ENCODE results near the gene ZNF335.

The ZNF335 gene

DNA sequence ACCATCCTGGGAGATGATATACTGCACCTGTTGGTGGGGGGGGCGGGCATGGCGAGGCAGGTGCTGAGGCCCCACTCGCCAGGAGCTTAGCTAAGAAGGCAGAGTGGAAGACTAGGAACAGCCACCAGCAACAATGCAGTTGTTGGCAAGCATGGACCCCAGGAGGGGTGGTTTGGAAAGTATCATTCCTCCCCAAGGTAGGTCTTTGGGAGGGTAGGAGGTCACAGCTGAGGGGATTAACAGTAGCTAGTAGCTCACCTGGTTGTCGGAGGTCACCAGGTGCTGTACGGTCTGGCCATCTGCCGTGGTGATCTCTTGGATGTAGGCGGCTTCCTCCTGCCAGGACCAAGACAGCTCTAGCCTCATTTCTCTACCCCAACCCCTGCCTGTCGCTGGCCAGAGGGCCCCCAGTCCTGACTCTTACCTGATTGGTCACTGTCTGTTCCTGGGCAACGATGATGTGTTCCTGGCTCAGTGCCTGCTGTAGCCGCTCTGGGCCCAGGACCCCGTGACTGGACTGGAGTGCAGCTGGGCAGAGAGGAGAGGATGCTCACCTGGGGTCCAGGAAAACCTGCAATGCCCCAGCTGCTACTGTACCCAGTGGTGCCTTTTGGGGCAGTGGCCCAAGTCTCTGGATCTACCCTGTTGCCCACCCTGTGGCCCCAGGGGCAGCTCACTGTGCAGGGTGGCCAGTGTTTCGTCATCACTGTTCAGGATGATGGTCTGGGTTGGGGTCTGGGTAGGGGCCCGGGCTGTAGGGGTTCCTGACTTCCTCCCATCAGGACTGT, 22.3 kb downstream of the ZNF335 start:
- DNase-seq, result no peak

DNA sequence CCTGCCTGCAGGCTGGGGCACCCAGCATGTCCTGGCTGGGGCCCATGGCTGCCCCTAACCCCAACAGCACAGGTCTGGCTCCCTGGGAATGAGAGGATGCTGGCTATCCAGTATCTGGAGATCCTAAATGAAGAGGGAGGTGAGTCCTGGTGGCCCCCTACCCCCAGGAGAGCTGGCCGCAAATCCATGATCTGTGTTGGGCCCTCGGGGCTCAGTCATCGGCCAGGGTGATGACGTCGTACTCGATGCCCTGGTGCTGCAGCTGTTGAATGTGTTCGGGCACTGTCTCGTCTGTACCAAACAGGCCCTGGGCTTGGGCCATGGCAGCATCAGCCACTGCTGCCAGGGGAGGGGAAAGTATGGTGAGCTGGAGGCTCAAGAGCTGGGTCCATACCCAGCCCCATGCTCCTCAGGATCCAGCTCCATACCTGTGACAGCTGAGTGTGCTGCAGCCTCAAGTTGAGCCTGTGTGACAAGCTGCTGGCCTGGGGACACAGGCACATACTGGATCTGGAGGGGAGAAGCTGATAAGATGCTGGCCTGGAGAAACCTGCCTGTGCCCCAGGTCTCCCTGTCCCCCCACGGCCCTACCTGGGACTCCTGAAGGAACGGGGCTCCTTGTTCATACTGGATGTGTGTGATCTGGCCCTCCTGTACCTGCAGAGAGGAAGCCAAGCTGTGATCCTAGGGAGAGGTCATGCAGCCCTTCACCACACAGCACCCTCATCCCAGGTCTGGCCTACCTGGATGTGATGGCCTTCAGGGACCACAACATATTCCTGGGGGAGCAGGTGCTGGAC, 23.1 kb downstream of the ZNF335 start:
- no peak for DNase-seq

DNA sequence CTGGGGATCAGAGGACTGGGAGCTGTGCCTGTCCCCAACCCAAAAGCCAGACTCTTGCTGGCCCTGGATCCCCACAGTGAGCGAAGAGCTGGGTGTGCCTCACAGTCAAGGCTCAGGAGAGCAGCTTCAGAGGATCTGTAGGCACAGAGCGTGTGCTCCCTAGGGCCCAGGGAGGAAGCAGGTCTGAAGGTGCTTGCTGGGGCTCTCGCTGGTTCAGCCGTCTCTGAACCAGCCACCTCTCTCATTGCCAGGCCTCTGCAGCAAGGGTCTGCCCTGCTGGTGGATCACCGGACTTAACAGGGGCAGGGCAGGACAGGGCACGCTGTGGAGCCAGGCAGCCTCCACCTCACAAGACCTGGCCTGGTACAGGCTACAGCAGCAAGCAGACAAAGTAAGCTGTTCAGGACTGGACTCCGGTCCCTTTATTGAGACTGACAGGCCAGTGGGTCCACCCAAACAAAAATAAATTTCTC, 23.7 kb downstream of the ZNF335 start:
- DNase-seq, result no peak

DNA sequence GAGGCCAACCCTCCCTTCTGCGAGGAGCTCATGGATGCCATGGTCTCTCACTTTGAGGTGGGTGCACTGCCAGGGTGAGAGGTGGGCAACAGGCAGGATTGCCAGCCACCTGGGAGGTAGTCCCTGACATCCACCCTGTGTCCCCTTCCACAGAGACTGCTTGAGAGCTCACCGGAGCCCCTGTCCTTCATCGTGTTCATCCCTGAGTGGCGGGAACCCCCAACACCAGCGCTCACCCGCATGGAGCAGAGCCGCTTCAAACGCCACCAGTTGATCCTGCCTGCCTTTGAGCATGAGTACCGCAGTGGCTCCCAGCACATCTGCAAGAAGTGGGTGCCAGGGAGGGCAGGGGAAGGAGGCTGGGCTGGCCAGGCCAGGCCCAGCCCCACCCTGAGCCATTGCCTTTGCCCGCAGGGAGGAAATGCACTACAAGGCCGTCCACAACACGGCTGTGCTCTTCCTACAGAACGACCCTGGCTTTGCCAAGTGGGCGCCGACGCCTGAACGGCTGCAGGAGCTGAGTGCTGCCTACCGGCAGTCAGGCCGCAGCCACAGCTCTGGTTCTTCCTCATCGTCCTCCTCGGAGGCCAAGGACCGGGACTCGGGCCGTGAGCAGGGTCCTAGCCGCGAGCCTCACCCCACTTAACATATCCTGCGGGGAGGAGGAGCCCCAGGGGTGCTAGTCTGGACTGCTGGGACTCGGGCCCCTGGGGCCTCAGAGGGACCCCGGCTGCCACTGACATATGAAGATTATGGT, 24.7 kb downstream of the ZNF335 start:
- DNase-seq, result no peak

DNA sequence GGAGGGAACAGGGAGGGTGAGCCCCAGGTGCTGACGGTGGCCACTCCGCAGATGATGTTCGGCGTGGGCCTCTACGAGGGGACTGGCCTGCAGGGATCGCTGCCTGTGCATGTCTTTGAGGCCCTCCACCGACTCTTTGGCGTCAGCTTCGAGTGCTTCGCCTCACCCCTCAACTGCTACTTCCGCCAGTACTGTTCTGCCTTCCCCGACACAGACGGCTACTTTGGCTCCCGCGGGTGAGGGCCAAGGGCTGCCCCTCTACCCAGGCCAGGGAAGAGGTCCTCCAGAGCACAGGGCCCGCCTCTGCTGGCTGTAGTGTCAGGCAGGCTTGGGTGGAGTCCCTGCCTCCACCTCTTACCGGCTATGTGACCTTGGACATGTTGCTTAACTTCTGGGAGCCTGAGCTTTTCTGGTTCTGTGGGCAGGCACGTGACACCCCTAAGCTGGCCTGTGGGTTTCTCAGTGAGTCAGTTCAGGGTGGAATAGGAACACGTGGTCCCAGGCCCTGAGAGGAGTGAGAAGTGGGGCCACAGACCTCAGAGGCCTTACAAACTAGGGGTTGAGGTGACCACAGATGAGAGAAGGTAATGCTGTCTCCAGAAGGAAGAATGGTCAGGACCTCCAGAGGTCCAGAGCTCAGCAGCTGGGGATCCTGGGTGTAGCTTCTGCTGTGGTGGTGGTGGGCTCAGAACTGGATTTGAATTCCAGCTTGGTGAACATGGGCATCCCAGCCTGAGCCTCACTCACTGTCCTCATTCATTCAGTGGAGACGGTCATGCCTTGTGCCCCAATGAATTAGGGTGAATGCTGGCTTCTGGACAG, 25.6 kb downstream of the ZNF335 start:
- no peak for DNase-seq

DNA sequence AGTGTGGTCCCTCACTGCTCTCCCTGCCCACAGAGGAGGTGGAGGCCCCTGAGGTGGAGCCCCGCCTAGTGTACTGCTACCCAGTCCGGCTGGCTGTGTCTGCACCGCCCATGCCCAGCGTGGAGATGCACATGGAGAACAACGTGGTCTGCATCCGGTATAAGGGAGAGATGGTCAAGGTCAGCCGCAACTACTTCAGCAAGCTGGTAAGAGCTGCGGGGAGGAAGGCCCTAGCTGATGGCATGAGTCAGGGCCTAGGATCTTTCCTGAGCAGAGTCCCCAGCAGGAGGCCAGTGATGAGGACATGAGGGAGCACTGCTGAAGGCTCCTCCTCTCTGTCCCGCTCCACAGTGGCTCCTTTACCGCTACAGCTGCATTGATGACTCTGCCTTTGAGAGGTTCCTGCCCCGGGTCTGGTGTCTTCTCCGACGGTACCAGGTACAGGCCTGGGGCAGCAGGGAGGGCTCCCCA, 26.3 kb downstream of the ZNF335 start:
- no peak for DNase-seq

DNA sequence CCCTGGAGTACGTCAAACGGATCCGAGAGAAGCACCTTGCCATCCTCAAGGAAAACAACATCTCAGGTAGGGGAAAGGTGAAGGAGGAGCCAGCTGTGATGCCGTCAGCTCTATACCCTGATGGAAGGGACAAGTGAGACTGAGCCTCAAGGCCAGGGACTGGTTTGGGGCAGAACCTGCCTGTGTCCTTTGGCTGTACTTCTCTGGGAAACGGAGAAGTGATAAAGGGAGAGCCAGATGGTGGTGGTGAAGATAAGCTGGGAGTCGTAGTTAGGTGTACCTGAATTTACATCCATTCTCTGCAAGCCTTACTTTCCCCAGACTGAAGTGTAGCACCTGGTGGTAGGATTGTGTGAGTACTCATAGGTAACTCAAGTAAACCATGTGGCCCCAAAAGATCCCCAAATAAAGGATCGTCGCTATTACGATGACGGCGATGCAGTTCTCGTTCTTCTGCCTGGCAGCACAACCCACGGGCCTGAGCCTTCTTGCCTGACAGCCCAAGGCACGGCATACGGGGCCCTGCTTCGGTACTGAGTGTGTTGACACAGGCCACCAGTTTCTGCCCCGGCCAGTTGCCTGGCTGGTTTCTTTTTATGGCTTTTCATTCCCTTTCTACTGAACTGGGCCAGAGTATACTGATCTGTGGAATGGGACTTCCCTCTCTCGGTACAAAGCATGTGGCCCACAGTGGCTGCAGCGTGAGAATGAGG, 26.9 kb downstream of the ZNF335 start:
- DNase-seq, result no peak

DNA sequence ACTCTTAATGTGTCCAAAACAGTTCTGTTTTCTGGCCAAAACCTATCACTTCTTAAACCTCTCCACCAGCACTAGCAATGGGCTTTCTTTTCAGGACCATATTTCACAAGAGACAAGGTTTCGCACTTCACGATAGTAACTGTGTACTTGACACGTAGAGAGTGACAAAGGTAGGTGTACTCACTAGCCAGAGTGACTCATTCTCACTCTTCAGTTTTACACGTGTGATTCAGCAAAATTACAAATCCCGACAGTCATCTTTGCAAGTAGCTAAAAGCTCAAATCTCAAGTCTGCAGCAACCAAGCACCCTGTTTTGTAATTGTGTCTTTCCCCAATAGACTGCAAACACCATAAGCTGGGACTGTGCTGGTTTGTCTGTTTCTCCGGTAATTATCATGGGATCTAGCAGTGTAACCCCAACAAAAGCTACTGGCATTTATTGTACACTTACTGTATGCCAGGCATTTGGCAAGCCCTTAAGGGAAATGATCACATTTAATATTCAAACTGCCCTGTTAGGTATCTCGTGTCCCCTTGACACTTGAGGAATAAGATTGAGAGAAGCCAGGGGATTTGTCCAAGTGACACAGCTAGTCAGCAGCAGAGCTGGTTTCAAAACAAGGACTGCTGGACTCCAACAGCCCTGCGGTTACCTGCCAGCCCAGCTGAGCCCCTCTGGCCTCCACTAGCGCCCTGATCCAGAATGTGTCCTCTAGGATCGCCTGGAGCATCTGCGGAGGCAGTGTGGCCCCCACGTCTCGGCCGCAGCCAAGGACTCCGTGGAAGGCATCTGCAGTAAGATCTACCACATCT, 27.6 kb downstream of the ZNF335 start:
- no peak for DNase-seq

DNA sequence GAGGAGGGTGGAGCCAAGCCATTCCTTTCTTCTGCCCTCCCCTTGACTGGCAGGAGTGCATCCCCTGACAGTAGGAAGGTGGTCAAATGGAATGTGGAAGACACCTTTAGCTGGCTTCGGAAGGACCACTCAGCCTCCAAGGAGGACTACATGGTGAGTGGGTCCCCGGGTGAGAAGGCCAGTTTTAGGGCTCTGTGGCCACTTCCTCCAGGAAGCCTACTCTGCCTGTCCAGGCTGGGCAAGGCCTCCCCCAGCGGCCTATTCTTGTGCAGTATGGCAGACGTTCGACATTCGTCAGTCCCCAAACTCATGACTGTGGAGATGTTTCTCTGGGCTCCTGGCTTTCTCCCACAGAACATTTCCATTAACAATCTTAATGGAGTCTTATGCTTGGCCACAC, 28.4 kb downstream of the ZNF335 start:
- no peak for DNase-seq

DNA sequence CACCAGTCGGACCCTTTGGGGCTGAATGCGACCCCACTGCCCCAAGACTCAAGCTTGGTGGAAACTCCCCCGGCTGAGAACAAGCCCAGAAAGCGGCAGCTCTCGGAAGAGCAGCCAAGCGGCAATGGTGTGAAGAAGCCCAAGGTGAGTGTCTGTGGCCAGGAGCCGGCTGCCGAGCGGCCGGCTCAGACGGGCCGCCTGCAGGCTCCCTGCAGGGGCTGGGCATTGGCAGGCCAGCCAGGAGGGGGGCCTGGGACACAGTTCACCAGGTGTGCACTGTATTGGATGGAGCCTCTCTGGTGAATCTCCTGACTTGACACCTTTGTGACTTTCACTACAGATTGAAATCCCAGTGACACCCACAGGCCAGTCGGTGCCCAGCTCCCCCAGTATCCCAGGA, 31.5 kb downstream of the ZNF335 start:
- no peak for DNase-seq

DNA sequence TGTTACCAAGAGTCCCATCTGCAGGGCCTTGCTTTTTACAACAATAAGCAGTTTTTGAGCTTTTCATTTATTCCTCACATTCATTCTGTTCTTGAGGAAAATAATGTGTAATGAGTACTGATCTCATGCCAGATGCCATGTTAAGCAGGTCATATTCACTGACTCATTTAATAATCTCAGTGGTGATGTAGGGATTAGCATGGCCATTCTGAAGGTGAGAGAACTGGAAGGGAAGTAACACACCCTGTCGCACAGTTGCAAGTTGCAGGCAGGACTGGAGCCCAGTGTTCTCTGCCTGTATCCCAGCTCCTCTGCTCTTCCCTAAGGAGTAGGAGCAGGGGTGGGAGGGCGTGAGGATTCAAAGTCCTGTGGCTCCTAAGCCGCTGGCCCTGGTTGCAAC, 31.9 kb downstream of the ZNF335 start:
- DNase-seq, result no peak

DNA sequence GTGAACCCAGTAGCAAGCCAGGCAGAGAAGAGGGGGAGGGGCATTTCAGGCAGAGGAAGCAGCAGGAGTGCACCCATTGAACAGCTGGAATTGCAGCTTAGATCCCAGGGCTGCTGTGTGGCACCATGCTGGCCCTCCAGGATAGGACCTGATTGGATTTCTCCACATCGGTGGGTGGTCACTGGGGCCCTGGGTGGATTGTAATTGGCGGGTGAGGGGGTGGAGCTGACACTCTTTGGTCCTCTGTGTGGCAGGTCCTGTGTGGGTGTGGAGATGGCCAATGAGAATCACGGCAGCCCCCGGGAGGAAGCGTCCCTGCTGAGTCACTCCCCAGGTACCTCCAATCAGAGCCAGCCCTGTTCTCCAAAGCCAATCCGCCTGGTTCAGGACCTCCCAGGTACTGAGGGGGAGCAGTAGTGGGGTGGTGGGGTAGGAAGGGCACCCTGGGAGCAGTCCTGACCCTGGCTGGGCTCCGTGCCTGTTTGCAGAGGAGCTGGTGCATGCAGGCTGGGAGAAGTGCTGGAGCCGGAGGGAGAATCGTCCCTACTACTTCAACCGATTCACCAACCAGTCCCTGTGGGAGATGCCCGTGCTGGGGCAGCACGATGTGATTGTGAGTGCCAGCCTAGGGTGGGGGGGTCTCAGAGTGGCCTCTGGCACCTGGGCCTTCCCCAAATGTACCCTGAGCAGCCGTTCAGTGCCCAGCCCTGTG, 33.1 kb downstream of the ZNF335 start:
- no peak for DNase-seq

DNA sequence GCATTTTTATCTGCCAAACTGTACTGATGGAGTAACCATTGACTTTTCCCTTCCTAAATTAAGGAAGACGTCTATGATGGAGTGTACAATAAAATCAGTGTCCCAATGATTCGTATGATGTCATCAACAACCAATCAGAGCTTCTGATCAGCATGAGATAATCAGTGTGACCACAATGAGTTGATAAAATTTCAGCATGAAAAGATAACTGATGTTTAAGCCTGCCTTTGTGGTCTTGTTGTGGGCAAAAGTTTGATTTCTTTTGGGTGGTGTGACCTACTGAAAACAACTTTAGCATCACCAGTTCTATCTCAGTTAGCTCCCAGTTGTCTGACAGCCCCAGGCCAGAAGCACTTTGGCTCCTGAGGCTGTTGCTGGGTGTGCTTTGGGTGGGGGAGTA, 34.2 kb downstream of the ZNF335 start:
- no peak for DNase-seq

DNA sequence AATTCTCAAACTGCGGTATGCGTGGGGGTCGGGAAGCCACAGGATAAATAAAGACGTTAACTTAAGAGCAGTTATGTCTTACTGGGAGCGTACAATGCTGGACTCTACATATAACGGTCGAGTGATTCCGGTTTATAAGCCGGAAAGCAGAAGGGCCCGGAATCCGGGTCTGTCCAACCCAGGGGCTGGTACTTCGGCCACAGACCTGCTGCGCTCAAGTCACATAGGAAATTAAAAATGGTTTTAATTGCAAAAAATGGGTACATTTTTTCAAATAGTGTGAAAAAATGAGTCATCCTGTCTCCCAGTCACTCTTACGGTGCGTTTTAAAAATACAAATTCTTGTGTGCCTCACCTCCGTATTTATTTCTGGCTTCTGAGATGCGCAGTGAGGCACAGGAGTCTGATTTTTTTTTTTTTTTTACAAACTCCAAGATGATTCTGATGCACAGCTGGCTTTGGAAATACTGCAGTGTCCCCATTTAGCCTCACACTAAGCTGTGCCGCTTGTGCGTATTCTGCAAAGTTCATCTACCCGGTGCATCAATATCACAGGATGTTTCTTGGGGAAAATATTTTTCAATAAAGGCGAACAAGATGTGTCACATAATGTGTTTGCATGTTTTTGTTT, 36.5 kb downstream of the ZNF335 start:
- no peak for DNase-seq

DNA sequence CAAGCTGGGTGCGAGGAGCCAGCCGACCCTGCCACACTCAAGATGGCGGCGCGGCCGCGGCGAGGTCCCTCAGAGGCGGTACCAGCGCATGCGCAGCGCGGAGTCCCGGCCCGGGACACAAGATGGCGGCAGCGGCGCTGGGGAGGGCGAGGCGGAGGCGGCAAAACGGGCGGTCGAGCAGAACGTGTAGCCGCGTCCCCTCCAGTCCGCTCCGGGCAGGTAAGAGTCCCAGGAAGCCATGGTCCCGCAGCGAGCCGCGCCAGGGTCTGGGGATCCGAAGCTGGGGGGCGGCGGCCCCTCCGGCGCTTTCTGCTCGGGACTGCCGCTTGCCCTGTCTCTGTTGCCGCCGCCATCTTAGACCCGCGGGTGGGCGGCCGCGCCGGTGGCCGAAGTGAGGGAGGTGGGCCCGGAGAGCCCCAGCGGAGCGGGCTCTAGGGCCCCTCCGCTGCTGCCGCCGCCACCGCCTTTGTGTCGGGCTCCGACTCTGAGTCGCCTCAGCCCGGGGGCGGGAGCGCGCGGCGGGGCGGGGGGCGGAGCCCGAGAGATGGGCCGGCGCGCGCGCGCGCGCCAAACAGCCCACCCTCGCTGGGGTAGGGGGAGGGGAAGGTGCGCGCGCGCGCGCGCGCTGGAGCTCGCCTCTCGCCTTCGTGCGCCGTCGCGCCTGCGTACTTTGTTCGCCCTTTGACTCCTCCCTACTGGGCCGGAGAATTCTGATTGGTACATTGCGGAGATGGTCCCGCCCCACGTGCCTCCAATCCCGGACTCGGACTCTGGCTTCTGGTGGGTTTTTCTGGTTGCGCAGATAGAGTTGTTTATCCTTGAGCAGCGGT, 37.2 kb downstream of the ZNF335 start, which contains the start of gene PCIF1:
TSS of gene PCIF1 (plus strand) at position 98 of the 830 bp plus-strand sequence. CDS start 4,317 bp downstream, outside the sequence.
- peak; percentile 97 for DNase-seq

DNA sequence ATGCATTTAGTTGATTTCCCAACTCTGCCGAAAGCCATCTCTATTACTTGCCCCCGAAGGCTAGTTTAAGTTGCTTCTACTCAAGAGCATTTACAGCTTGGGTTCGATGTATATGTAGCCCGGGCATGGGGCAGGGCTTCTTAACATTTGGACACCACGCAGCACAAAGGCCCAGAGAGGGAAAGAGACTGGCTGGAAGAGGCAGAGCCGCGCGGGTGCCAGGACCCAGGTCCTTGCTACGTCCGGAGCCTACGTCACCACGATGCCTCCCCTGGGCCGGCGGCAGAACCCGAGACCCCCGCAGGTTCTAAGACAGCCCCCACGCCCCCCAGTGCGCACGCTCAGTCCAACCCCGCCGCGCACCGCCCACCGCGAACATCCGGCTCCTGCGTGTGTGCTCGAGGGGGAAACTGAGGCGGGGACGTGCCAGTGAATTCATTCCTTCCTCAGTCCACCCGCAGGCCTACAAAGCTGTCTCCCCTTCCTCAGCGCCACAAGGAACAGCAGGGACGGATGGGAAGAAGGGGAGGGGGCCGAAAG, 37.9 kb downstream of the ZNF335 start:
- peak; percentile 38 for DNase-seq

DNA sequence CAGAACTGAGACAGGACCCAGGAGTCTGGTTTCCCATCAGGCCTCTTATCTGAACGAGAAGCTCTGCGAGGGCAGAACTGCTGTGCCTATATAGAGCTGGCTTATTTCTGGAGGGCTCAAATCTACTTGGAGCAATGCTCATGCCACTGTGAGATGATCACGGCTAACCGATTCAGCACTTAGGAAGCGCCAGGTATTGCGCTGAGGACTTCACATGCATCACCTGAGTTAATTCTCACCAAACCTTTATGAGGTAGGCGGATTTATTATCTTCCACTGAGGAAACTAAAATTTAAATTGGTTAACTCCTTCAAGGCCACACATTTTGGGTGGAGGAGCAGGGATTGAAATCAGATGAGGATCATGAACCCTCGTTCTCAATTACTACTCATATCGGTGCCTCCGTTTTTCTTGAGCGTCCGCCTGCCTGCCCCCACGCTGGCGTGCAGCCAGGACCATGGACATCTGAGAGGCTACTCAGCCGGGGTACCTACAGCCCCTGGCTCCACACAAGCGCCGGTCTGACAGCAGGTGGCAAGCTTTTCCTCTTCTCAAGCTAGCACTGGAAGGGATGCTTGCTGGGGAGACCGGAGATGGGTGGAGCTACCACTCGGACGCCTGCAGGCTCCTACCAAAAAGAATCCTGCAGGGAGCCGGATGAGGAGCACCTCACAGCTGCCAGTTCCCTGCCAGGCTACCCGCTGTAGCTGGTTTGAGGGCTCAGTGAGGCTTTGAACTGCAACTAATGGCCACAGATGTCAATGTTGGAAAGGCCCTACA, 38.5 kb downstream of the ZNF335 start:
- DNase-seq, result peak; percentile 87
